NCI-H1694 treated with DMSO at 0.1 percent for 48 hours (cell line): Measurements from ENCODE around the gene CAPZA1.

ENCODE experiments used
- DNase-seq: peaks from one replicate; lab custom pipeline; 2025; lab: John Stamatoyannopoulos, UW

Gene CAPZA1

DNA sequence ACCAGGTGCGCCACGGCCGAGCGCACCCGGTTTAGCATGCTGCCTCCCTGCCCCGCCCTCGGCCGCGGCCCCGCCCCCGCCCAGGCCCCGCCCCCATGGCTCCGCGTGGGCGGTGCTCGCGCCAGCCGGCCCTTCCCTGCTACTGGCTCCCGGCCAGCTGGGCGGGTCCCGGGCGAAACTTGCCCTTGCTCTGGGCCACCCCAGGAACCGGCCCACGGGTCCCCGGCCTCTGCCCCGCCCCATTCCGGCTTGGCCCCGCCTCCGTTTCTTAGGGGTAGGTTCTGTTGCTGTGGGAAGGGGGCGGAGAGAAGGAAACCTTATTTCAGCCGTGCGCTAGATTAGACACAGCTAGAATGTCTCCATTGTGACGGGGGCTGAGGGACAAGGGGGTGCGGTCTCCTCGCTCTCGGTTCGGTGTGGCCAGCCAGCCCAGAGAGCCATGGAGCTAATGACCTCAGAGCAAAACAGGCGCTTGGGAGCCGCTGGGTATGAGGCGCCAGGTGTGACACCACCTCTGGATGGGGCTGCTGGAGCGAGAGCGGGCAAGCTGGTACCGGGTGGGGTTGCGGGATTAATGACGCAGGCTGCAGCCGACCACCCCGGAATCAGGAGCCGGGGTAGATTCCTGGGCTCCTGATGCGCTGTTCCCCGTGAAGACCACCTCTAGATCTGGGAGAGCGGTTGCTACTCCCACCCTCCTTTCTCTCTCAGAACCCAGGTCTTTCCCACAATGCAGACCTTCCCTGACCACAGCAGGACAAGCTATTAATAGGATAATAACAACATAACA, 95.8 kb downstream of the CAPZA1 start, which contains the start of gene PPM1J:
Gene PPM1J, minus strand, starts transcription at position 69 of the 790 bp plus-strand sequence. Its CDS starts 31 bp downstream, at position 38.
- peak; percentile 34 for DNase-seq

- peak; percentile 90 for DNase-seq
Measured at GRCh38 chr1:112716133-112716720, 96.6 kb downstream of the CAPZA1 start.

DNA sequence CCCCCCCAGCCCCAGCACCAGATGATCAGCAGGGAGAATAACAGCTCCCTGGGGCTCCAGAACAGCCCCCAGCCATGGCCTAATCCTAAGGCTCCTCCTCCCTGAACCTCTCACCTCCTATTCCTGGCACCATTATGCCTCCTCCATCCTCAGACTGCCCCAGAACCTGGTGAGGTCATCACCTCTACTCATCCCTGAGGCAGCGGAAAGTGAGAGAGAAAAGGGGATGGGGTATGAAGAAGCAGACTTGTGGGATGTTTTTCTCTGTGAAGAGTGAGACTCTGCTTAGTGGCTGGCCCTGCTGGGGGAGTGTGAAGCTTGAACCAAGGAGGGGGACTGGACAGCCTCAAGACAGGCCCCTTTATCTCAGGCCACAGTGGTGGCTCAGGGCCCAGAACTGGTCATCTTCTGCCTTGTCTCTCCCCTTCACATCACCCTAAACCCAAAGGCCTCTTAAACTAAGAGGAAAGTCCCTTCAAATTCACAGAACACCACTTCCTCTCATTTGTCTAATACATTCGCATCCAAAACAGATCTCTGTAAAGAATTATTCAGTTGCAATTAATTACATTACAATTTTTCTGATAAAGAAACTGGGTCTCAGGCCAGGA, 97.7 kb downstream of the CAPZA1 start:
- no peak for DNase-seq

DNA sequence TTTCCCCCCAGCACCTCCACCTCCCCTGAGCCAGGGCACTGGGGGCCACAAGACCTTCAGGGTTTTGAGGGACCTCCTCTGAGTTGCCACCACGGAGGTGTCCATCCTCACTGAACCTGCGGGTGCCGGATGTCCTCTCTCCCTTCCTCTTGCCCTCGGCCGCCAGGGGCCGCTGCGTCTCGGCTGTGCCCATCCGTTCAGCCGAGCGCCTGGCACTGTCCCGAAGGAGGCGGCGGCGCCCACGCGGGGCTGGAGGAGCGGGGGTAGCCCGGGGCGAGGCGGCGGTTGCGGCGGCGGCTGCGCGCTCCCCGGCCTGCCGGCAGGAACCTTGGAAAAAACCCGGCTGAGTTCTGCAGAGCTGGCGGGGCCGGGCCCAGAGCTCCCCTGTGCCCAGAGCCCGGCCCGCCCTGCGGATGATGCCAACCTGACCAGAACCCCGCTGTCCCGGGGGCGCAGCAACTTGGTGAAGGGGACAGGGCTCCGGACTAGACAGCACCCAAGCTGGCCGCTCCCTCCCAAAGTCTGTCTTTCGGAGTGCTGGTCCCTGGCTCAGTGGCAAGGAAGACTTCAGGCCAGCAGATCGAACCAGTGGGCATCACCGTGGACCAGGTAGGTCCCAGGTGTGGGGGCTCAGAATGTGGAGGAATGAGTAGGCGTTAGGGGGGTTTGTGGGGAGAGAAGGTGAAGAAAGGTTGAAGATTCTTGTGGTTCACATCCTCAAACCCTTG, 99.2 kb downstream of the CAPZA1 start:
- peak; percentile 53 for DNase-seq

- no peak for DNase-seq
Measured at GRCh38 chr1:112719706-112720105, 100.1 kb downstream of the CAPZA1 start.

GRCh38 chr1:112720800-112721199, 101.2 kb downstream of the CAPZA1 start:
- no peak for DNase-seq
